Thyroid gland (tissue), 4 donors: ENCODE measurements around the gene YTHDC2. TPM values are rescaled to one million over a fixed set of nuclear protein-coding genes. Genes with fewer than 3 reads are reported as not detected.

Experiments
- DNase-seq, 2 donors: peaks; one replicate each; pipeline ENCODE4 v3.0.0-alpha.2; 2019
- H3K27ac ChIP-seq, 3 donors: fragments of 200-600 bp; sonication (generic); 1 replicate in 2 of 3; 2 replicates in 1 of 3; pipeline ENCODE4 v1.5.1; 2016 to 2019; ENCODE audit warnings: mild to moderate bottlenecking in 1 of 3, moderate library complexity in 1 of 3
- H3K27me3 ChIP-seq: fragments of 200-600 bp; sonication (generic); one replicate; pipeline ENCODE4 v1.5.1; 2019
- H3K36me3 ChIP-seq, 2 donors: fragments of 200-600 bp; sonication (generic); one replicate each; pipeline ENCODE4 v1.5.1; 2016 to 2019
- H3K4me1 ChIP-seq, 2 donors: fragments of 200-600 bp; sonication (generic); one replicate each; pipeline ENCODE4 v1.5.1; 2017 to 2019
- H3K4me3 ChIP-seq, 3 donors: fragments of 200-600 bp; sonication (generic); replicated peaks in 1 of 3; 1 replicate in 2 of 3; 2 replicates in 1 of 3; pipeline ENCODE4 v1.5.1; 2016; ENCODE audit warnings: mild to moderate bottlenecking in 1 of 3
- H3K9me3 ChIP-seq: fragments of 200-600 bp; sonication (generic); one replicate; pipeline ENCODE4 v1.5.1; 2017
- POLR2A ChIP-seq, 2 donors: fragments of 450-650 bp; IDR thresholded peaks; one replicate each; pipeline ENCODE4 v1.6.1; 2017; ENCODE audit warnings: antibody characterized with exemption in 2 of 2, mild to moderate bottlenecking in 2 of 2, moderate library complexity in 1 of 2
- WGBS, 2 donors: methylation state at CpG; one replicate each; pipeline ENCODE4 v1.1.5; 2017; 5-methylcytosine and 5-hydroxymethylcytosine counted together
- intact Hi-C: fragments of 100-400 bp; cut with DNase I; formaldehyde crosslinking; loops from one replicate; pipeline ENCODE4 v1.15.1; 2023
- total RNA-seq, 4 donors: library from RNA; depleted of rRNA; stranded (reverse); fragments of >200 nt; gene quantifications; one replicate each; pipeline ENCODE4 v1.2.3, GENCODE V29; 2016
- TF ChIP-seq, protein P1 (sequence below), 6 experiments: fragments of 200-600 bp in 3 of 6; fragments of 450-650 bp in 3 of 6; sonication (generic) in 3 of 6; IDR thresholded peaks; one replicate each; pipeline ENCODE4 v1.5.1; 2016 to 2019; ENCODE audit warnings: antibody characterized with exemption in 6 of 6, mild to moderate bottlenecking in 2 of 6, inconsistent platforms in 1 of 6, moderate library complexity in 1 of 6

YTHDC2 gene
- total RNA-seq, 4 donors from 2014 or later, result 29.6 to 55.6 (median 41.7) TPM

DNA sequence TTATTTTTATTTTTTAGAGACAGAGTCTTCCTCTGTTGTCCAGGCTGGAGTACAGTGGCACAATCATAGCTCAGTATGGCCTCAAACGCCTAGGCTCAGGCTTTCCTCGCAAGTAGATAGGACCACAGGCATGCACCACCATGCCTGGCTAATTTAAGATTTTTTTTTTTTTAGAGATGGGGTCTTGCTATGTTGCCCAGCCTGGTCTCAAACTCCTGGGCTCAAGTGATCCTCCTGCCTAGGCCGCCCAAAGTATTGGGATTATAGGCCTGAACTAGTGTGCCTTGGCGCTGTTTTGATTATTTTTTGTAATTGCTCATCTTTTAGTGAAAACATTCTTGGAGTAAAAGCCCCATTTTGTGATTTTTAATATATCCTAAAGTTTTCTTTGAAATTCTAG, 5.4 kb downstream of the YTHDC2 start:
- intact Hi-C loops, result no loop called here
- no peaks in the 10 kb centered on the region for H3K27me3 ChIP-seq
- no peaks in the 10 kb centered on the region for H3K36me3 ChIP-seq
- H3K27ac ChIP-seq, result no peak overlapping the region
- no peaks in the 10 kb centered on the region for H3K9me3 ChIP-seq
- H3K4me1 ChIP-seq, result peaks cover 5 to 9% of the 10 kb centered on the region in 2 donors
- H3K4me3 ChIP-seq, result no peak overlapping the region
- WGBS, 2 donors, result 98 to 99% methylated on average over 4 of the region's 4 CpGs
- DNase-seq, result no peak
- no peak for TF ChIP-seq POLR2A (IDR thresholded peaks at IDR 0.05)
- TF ChIP-seq, protein P1, sequence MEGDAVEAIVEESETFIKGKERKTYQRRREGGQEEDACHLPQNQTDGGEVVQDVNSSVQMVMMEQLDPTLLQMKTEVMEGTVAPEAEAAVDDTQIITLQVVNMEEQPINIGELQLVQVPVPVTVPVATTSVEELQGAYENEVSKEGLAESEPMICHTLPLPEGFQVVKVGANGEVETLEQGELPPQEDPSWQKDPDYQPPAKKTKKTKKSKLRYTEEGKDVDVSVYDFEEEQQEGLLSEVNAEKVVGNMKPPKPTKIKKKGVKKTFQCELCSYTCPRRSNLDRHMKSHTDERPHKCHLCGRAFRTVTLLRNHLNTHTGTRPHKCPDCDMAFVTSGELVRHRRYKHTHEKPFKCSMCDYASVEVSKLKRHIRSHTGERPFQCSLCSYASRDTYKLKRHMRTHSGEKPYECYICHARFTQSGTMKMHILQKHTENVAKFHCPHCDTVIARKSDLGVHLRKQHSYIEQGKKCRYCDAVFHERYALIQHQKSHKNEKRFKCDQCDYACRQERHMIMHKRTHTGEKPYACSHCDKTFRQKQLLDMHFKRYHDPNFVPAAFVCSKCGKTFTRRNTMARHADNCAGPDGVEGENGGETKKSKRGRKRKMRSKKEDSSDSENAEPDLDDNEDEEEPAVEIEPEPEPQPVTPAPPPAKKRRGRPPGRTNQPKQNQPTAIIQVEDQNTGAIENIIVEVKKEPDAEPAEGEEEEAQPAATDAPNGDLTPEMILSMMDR (IDR thresholded peaks at IDR 0.05), result no peak

DNA sequence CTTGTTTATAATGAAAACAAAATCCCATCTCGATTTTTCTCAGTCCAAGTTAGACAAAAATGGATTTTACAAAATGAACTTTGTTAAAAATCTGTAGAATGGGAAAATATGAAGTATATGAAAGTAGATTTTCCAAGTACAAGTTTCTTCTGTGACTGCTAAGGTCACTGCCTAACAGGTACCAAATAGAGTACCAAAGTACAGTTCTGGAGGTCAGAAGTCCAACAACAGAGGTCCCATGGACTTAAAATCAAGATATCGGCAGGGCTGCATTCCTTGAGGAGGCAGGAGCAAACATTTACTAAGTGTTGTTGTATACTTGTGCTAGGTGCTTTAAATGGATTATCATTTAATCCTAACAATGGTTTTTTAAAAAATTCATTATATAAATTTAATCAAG, 5.9 kb downstream of the YTHDC2 start:
- Histone ChIP-seq H3K9me3 (no peaks in the 10 kb centered on the region), H3K4me1 (peaks cover 4 to 8% of the 10 kb centered on the region in 2 donors), H3K36me3 (no peaks in the 10 kb centered on the region), H3K27ac (no peak overlapping the region), H3K27me3 (no peaks in the 10 kb centered on the region), H3K4me3 (no peak overlapping the region)
- no peak for DNase-seq
- WGBS, 2 donors, result 88 to 92% methylated on average over 2 of the region's 2 CpGs
- intact Hi-C loops, result no loop called here
- TF ChIP-seq, protein P1 (IDR thresholded peaks at IDR 0.05), result no peak
- no peak for TF ChIP-seq POLR2A (IDR thresholded peaks at IDR 0.05)

DNA sequence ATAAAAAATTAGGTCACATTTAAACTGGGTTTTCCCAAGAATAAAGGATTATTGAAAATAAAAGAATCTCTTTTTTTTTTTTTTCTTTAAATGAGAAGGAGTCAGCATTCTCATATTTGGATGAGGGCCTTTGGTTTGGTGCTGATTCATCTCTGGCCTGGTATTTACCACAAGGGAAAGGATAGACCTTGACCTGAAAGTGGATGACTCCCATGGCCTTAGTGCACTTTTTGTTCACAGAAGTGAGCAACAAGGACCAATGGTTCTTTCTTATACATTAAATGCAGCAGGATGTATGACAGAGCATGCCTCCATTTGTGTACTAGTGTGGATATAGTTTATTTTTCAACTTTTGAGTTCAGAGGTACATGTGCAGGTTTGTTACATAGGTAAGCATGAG, 6.9 kb downstream of the YTHDC2 start:
- Histone ChIP-seq H3K27ac (no peak overlapping the region), H3K36me3 (no peaks in the 10 kb centered on the region), H3K27me3 (no peaks in the 10 kb centered on the region), H3K9me3 (no peaks in the 10 kb centered on the region), H3K4me3 (no peak overlapping the region), H3K4me1 (peaks cover 0 to 1% of the 10 kb centered on the region in 2 donors)
- intact Hi-C loops, result no loop called here
- no peak for DNase-seq
- no peak for TF ChIP-seq POLR2A (IDR thresholded peaks at IDR 0.05)
- TF ChIP-seq, protein P1 (IDR thresholded peaks at IDR 0.05), result no peak

DNA sequence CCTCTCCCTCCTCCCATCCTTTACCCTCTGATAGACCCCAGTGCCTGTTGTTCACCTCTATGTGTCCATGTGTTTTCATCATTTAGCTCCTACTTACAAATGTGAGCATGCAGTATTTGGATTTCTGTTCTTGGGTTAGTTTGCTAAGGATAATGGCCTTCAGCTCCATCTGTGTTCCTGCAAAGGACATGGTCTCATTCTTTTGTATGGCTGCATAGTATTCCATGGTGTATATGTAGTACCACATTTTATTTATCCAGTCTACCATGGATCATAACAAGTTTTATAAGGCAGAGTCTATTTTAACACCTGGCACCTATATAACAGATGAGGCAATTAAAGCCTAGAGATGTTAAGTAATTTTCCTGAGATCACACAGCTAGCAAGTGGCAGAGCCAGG, 7.4 kb downstream of the YTHDC2 start:
- Histone ChIP-seq H3K4me3 (no peak overlapping the region), H3K4me1 (no peaks in the 10 kb centered on the region), H3K27ac (no peak overlapping the region), H3K36me3 (no peaks in the 10 kb centered on the region), H3K27me3 (no peaks in the 10 kb centered on the region), H3K9me3 (no peaks in the 10 kb centered on the region)
- DNase-seq, result no peak
- TF ChIP-seq, protein P1 (IDR thresholded peaks at IDR 0.05), result no peak
- TF ChIP-seq POLR2A (IDR thresholded peaks at IDR 0.05), result no peak
- intact Hi-C loops, result no loop called here

DNA sequence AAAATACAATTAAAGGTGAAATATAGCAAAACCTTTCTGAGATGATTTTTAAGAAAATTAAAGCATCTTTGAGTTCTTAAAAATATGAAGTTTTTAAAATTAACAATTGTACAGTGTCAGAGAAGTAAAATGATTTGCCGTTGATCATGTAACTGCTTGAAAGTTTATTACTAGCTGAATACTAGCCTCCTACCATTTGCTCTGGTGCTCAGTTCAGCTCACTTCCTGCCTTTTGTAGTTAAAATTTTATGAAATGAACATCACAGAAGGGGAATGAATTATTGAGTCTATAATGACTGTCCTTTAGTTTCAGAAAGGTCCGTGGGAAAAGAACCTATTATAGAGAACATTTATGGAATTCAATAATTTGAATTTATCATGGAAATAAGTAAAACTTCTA, 9.7 kb downstream of the YTHDC2 start:
- Histone ChIP-seq H3K9me3 (no peaks in the 10 kb centered on the region), H3K27me3 (no peaks in the 10 kb centered on the region), H3K4me3 (no peak overlapping the region), H3K27ac (no peak overlapping the region), H3K36me3 (no peaks in the 10 kb centered on the region), H3K4me1 (no peaks in the 10 kb centered on the region)
- WGBS, 2 donors, result 84 to 94% methylated on average over 2 of the region's 2 CpGs
- intact Hi-C loops, result no loop called here
- no peak for TF ChIP-seq POLR2A (IDR thresholded peaks at IDR 0.05)
- TF ChIP-seq, protein P1 (IDR thresholded peaks at IDR 0.05), result no peak
- no peak for DNase-seq
